Left renal pelvis (tissue), 4 donors: ENCODE measurements around the gene TFDP1. TPM values are rescaled to one million over a fixed set of nuclear protein-coding genes. Genes with fewer than 3 reads are reported as not detected.
"Not testable (repeated sequence)": the region's sequence is repeated elsewhere in the genome, so short reads cannot be mapped to it uniquely, and the experiment has no call there.

Experiments used
- DNase-seq, 4 donors: peaks; one replicate each; pipeline ENCODE4 v3.0.0-alpha.2; 2013; ENCODE audit warnings: low read depth in 4 of 4, low spot score in 3 of 4
- polyA plus RNA-seq, 4 donors: library from polyadenylated mRNA; unstranded; fragments of 120-200 nt; gene quantifications; one replicate each; pipeline ENCODE4 v1.2.1, GENCODE V29; 2013; ENCODE audit not compliant: insufficient read length in 4 of 4

TFDP1 gene
- polyA plus RNA-seq, 4 donors: 85.0 to 92.6 (median 86.9) TPM

DNA sequence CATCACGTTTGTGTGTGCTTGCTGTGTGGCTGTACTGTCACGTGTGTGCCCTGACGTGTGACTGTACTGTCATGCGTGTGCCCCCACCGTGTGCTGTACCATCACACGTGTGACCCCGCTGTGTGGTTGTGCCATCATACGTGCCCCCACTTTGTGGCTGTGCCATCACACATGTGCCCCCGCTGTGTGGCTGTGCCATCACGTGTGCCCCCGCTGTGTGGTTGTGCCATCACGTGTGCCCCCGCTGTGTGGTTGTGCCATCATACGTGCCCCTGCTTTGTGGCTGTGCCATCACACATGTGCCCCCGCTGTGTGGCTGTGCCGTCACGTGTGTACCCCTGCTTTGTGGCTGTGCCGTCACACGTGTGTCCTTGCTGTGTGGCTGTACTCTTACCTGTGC, 25.7 kb downstream of the TFDP1 start:
- no peak for DNase-seq

DNA sequence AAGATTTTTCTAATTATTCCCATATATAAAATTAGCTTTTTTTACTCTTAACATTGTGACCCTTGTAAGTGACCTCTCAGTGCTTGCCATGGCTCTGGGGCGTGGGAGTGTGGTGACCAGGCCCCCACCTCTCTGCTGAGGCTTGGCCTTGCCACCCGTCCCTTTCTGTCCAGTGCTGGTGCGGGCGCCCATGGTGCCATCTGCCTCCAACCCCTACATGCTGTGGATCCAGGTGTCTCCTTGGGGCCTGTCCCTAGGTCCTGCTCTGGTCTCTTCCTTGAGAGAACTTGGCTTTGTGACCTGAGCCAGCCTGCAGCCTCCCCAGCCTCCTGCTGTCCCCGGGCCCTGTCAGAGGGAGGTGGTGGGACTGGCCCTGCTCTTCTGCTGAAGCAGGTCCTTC, 27.4 kb downstream of the TFDP1 start:
- no peak for DNase-seq

DNA sequence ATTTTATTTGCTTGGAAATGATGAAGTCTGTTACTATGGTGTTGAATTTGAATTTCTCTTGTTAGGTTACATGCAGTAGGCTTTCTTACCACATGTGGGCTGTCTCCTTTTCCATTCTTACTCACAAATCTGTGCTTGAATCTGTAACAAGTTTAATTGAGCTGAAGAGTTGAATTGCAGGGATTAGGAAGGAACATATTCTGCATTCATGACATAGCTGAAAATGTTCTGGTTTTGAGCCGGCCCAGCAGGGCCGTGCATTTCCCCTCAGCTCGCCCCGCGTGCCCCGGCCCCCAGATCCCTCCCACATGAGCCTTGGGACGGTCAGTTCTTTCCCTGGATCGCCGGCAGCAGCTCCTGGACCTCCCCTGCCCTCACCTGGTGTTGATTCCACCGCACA, 28.1 kb downstream of the TFDP1 start:
- no peak for DNase-seq

DNA sequence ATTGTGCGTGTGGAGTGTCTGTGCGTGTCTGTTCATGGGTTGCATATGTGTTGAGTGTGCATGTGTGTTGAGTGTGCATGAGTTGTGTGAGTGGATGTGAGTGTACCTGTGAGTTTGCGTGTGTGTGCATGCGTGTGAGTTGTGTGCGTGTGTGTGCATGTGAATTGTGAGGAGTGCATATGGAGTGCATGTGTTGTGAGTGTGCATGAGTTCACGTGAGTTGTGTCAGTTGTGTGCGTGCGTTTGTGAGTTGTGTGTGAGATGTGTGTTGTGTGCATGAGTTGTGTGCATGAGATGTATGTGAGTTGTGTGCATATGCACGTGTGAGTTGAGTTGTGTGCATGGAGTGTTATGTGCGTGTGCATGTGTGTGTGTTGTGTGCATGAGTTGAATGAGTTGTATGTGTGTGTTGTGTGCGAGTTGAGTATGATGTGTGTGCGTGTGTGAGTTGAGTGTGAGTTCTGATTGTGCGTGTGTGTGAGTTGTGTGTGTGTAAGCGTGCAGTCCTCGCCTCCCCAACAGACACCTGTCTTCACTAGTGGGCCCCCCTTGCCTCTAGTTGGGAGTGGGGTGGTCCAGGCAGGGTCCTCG, 29.3 kb downstream of the TFDP1 start:
- no peak for DNase-seq

DNA sequence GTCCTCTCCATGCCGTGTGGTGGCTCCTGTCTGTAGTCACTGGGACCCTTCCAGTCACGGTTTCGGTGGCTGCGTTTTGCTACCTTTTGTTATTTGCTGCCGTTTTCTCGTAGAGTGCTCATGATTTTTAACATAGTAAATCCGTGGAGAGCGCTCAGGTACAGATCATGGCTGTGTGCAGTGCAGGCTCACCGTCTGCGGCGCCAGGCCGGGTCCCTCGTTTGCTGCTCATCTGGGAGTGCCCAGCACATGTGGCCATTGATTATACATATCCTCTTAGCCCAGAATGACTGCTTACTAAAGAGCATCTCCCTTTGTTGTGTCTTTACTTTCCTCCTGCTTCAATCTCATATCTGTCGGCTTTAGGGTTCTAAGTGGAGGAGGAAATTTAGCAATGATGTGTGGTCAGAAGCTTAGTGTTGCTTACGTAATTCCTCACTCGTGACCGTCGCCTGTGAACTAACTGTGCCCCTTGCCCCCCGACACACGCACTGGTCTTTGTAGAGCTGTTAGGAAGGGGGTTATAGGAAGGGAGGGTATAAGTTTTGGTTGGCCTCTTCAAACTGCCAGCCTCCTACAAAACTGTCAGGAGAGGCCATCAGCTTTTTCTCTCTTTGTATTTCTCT, 31.8 kb downstream of the TFDP1 start:
- no peak for DNase-seq

DNA sequence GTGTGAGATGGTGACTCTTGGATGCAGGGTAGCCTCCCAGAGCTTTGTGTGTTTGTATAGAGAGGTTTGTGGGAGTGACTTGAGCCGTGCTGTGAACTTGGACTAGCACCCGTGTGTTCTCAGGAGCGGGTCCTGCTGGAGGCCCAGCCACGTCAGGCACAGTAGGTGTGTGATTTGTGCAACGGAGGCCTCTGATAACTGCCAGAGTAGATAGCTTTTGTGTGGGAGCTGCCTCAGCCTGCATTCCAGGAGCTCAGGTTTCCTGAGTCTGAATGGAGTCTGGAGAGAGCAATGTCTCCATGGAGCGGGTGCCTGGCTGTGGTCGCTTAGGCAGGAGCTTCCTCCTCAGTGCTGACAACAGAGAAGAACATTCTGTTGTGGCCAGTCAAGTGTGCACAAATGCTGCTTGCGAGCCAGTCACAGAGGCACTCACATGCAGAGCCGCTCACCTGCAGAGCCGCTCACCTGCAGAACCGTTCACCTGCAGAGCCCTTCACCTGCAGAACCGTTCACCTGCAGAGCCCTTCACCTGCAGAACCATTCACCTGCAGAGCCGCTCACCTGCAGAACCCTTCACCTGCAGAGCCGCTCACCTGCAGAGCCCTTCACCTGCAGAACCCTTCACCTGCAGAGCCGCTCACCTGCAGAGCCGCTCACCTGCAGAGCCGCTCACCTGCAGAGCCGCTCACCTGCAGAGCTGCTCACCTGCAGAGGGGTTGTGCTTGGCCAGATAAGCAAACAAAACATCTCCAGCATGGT, 32.6 kb downstream of the TFDP1 start:
- peak; percentile 64 to 84 (median 70) for DNase-seq

DNA sequence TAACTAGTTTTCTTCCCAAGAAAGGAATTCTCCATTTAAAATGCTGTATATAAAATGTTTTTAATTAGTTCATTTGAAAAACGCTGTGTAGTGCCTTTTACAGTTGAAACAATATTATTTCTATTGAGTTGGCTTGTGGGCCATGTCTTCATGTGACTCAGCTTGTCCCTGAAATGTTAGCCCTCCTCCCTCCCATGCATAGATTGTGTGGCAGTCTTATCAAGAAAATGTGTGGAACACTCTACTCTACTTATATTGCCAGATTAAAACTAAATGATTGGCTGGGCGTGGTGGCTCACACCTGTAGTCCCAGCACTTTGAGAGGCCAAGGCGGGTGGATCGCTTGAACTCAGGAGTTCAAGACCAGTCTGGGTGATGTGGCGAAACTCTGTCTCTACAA, 33.4 kb downstream of the TFDP1 start:
- DNase-seq: no peak

DNA sequence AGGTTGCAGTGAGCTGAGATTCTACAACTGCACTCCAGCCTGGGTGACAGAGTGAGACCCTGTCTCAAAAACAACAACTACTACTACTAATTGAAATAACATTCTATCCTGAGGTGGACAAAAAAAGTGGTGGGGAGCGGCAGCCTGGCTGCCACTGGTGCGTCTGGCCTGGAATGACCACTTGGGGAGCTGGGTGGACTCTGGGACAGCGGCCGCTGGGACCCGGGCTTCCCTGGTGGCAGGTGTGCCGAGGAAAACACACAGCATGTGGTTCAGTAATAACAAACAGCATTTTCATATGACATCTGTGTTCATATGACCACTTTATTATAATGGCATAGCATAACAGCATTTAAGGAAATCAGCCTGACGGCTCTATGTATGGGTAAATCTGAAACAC, 33.9 kb downstream of the TFDP1 start:
- DNase-seq: no peak

DNA sequence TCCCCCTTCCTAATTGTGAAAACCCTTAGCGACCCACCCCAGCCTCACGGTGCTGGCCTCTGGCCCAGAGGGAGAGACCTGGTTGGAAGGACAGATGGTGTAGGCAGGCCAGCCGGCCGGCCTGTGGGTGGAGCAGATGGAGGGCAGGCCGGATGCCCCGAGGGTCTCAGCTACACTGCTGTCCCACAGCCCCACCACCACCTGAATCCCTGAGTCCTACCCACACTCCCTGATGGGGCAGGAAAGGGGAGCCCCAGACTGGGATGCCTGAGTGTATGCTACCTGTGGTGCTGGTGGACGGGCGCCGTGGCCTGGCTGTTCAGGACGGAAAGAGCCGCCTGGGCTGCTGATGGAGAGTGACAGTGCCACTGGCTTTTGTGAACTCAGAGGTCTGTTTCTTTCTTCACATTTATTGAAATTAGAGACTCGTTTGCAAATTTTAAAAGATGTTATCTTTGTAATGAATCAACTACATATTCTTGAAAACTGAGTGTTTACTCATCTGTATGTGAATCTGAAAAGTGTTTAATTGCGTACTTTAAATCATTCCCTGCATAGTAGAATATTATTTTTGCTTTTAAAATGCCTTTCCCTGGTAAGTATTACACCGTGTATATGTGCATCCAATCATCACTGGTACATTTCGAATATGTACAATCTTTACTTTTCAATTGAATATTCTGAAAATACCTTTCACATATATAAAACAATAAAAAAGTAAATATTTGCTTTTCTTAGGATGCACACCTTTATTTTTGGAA, 35.7 kb downstream of the TFDP1 start:
- no peak for DNase-seq

DNA sequence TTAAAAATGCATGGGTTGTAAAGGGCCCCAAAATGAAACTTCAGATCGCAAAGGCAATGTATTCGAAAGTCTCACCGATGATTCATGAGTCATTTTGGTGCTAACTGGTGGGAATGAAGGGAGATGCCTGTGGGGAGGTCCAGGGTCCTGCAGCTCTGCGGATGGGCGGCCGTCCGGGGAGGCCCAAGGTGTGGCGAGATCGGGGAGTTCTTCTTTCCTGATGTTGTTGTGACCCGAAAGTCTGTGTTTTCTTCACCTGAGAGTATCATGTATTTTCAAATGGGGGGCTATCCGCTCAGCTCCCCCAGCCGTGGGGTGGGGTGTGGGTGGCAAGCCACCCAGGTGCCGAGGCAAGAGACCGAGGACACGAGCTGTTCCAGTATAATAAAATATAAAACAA, 36.5 kb downstream of the TFDP1 start:
- no peak for DNase-seq

DNA sequence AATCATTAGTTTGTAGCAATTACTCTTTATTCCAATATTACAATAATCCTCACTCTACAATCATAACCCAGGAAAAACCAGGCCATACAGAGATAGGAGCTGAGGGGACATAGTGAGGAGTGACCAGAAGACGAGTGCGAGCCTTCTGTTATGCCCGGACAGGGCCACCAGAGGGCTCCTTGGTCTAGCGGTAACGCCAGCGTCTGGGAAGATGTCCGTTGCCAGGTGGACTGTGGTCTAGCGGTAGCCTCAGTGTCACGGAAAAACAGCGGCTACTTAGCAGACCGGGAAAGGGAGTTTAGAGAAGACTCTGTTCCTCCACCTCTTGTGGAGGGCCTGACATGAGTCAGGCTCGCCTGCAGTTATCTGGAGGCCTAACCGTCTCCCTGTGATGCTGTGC, 36.9 kb downstream of the TFDP1 start:
- DNase-seq: not testable (repeated sequence)

DNA sequence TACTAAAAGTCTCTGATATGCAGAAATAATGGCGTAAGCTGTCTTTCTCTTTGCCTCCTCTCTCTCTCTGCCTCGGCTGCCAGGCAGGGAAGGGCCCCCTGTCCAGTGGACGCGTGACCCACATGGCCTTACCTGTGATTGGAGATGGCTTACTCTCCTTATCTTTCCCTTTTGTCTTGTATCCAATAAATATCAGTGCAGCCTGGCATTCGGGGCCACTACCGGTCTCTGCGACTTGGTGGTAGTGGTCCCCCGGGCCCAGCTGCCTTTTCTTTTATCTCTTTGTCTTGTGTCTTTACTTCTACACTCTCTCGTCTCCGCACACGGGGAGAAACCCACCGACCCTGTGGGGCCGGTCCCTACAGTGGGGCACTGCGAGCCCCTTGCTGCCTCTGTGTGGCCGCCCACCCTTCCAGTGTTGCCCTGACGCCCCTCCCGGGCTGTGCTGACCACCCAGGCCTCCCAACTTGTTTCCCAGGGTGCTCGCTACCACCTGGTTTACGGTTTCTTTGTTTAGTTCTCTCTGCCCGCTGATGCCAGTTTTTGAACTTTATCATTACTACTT, 37.5 kb downstream of the TFDP1 start:
- DNase-seq: not testable (repeated sequence)

DNA sequence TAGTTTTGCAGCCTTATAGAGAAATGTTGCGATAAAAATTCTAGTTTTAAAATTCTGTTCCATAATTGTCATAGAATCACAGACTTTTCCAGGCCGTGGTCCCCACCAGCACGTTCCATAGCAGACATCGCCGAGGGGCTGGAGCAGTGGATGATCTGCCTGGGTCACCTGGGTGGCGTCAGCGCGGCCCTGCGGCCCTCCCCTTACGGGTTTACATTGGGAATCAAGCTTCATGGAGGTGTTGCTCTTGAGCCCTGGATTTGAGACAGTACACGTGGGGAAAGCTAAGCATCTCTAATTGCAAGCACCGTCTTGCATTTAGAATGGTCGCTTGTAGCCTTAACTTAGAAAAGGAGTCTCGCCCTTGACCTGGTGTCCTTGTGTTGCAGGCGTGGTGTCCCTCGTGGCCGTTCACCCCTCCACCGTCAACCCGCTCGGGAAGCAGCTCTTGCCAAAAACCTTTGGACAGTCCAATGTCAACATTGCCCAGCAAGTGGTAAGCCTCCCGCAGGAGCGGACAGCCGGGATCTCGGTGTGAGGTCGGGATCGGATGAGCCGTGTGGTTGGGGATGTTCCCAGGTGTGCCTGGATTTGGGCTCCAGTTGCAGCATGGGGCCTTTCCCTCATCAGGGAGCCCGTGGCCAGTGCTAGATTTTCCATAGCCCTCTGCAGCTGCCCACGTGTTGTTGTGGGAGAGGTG, 38.4 kb downstream of the TFDP1 start:
- no peak for DNase-seq

DNA sequence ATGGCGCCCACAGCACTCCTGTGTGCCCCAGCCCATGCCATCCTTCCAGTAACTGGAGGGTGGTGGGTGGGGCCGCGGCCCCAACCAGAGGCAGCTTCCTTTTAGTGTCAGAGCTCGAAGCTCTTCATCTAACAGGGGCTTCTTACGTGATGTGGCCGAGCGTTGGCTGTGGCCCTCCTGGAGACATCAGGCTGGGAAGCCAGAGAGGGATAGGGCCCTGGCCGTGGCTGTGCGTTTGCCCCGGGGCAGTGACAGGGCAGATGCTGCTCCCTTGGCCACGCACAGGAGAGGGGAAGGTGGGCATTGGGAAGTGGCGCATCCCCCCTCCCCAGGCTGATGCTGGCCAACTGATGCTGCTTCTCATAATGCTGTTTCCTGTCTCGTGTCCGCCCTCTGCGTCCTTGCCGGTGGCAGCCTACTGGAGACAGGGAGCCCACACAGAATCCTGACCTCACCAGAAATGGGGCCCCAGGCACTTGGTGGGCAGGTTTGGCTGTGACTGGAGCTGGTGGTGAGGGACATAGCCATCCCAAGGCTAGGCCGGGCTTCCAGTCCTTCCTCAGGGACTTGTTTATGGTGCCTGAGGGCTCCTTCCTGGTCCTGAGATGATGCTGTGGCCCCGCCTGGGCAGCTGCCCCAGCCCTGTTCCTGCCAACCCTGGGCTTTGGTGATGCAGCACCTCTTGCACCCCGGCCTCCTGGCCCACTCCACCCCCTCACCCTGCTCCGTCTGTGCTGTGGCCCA, 39.1 kb downstream of the TFDP1 start:
- DNase-seq: no peak

DNA sequence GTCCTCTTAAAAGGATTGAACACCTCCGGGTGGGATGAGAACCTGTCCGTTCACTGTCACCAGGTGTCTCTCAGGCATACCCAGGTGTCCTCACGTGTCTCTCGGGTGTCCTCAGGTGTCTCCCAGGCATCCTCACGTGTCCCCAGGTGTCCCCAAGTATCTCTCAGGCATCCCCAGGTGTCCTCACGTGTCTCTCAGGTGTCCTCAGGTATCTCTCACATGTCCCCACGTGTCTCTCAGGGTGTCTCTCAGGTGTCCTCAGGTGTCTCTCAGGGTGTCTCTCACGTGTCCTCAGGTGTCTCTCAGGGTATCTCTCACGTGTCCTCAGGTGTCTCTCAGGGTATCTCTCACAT, 39.7 kb downstream of the TFDP1 start:
- DNase-seq: no peak

DNA sequence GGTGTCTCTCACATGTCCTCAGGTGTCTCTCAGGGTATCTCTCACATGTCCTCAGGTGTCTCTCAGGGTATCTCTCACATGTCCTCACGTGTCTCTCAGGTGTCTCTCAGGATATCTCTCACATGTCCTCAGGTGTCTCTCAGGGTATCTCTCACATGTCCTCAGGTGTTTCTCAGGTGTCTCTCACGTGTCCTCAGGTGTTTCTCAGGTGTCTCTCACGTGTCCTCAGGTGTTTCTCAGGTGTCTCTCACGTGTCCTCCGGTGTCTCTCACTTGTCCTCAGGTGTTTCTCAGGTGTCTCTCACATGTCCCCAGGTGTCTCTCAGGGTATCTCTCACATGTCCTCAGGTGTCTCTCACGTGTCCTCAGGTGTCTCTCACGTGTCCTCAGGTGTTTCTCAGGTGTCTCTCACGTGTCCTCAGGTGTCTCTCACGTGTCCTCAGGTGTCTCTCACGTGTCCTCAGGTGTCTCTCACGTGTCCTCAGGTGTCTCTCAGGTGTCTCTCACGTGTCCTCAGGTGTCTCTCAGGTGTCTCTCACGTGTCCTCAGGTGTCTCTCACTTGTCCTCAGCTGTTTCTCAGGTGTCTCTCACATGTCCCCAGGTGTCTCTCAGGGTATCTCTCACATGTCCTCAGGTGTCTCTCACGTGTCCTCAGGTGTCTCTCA, 40.2 kb downstream of the TFDP1 start:
- DNase-seq: not testable (repeated sequence)

DNA sequence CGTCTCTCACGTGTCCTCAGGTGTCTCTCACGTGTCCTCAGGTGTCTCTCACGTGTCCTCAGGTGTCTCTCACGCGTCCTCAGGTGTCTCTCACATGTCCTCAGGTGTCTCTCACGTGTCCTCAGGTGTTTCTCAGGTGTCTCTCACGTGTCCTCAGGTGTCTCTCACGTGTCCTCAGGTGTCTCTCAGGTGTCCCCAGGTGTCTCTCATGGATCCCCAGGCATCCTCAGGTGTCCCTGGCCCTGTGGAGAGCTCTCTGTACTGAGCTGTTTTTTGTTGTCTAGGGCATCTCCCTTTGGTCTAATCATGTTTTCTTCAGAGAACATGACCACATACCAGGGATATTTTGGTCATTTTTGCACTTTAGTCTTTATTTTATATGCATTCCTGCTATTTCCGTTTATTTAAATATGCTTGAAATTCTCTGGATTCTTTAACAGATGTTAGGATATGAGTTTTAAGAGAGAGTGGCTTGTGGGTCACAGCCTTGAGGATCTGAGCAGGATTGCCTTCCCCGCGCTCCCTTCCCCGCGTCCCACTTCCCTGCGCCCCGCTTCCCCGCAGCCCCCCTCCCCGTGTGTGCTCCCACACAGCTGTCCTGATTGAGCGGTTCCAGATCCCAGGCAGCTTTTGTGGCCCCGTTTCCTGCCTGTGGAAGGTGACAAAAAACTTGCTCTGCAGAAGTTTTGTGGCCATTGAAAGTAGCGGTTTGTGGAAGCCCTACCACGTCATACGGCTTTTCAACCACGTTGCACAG, 41.6 kb downstream of the TFDP1 start:
- no peak for DNase-seq

DNA sequence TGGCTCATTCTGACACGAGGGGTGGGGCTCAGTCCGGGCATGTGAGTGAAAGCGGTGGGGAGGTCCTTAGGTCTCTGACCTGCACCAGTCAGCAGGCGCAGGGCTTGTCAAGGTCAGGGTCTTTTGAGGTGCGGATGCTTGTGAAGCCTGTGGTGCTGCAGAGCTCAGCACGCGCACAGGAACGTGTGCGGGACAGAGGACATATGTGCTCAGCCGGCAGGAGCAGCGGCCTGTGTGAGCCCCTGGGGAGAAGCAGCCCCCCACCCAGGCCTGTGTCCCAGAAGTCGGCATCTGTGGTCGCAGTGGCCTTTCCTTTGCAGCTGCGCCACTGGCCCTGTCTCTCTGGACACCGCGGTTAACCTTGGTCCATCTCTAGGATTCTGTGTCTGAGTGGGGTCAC, 42.6 kb downstream of the TFDP1 start:
- DNase-seq: no peak
